HG03521 (cell line): Measurements from ENCODE around the gene C19orf53.
"Not testable (repeated sequence)": the region's sequence is repeated elsewhere in the genome, so short reads cannot be mapped to it uniquely, and the experiment has no call there.

ENCODE experiments used
- ATAC-seq: cut with Tn5 transposase; IDR thresholded peaks from one replicate; pipeline ENCODE4 v1.9.1; 2021; ENCODE audit warnings: mild to moderate bottlenecking, moderate library complexity; ENCODE audit not compliant: unreplicated experiment

The C19orf53 gene

DNA sequence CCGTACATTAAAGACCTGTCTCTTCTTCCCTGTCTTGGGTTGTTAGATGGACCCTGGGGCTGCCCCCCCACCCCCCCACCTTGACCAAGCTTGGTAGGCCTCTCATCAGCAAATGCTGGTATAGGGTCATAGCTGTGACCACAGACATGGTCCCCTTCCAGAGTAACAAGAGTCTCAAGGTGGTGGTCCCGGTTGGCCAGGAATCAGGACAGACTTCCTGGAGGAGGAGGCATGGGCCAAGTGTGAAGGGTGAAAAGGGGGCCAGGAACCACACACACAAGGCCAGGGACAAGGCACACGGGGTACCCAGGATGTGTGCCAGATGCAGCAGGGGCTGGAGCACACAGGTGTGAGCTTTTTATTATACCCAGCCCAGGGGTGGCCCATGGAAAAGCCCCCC, 11.0 kb upstream of the C19orf53 start:
- ATAC-seq, result no peak

DNA sequence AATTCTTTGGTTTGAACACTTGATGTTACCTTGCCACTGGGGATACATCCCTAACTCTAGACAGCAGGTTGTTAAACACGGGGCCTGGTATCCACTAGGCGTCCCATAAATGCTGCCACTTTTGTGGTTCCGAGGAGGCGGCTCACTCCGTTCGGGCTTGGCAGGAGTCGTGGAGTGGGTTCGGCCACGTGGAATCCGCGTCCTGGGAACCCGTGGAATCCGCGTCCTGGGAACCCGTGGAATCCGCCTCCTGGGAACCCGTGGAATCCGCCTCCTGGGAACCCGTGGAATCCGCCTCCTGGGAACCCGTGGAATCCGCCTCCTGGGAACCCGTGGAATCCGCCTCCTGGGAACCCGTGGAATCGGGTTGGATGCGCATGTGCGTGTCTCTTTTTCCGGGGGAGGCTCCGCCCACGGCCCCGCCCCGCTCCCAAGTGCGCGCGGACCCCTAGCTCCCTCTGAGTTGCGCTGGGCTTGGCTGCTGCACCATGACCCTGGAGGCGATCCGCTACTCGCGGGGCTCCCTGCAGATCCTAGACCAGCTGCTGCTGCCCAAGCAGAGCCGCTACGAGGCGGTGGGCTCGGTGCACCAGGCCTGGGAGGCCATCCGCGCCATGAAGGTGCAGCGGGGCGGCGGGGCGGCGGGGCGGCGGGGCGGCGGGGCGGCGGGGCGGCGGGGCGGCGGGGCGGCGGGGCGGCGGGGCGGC, 10.0 kb upstream of the C19orf53 start, which contains the start of gene MRI1:
Gene MRI1 (plus strand): TSS at position 422 of the 707 bp plus-strand sequence. CDS start 67 bp downstream, at position 489.
- ATAC-seq, result peak; percentile 69

DNA sequence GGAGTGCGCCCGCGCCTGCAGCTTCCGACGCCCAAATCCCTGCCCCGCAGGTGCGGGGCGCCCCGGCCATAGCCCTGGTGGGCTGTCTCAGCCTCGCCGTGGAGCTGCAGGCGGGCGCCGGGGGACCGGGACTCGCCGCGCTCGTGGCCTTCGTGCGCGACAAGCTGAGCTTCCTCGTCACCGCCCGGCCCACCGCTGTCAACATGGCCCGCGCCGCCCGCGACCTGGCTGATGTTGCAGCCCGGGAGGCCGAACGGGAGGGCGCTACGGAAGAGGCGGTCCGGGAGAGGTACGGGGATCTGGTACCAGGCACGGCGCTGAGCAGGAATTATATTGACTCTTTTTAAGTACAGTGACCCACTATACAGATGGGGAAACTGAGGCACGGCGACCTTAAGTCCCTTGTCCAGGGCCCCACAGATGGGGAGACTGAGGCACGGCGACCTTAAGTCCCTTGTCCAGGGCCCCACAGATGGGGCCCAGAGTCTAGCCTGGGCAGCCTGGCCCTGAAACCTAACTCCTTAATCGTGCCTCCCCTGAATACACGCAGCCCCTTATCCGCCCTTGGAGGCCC, 9.3 kb upstream of the C19orf53 start:
- ATAC-seq, result peak; percentile 25

DNA sequence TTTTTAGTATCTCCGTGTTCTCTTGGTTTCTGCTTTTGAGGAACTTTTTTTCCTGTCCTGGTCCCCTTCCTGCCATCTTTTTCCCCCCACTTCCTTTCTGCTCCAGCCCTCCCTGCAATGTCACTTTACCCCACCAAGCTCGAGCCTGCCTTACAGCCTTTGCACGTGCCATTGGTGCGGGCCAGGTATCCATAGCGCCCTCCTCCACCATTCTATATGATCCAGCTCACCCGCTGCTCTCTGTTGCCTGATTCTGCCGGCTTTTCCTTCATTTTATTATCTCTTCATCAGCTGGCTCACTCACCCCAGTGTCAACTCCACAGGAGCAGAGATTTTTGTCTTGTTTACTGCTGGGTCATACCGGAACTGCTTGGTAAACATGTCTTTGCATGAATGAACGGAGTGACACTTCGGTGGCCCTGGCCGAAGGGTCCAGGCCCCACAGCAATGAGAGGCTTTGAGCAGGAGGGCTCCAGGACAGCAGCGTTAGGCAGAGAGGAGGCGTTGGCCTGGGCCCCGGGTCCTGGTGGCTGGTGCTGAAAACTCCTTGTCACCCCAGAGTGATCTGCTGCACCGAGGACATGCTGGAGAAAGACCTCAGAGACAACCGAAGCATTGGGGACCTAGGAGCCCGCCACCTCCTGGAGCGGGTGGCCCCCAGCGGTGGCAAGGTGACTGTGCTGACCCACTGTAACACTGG, 8.7 kb upstream of the C19orf53 start:
- ATAC-seq, result no peak

DNA sequence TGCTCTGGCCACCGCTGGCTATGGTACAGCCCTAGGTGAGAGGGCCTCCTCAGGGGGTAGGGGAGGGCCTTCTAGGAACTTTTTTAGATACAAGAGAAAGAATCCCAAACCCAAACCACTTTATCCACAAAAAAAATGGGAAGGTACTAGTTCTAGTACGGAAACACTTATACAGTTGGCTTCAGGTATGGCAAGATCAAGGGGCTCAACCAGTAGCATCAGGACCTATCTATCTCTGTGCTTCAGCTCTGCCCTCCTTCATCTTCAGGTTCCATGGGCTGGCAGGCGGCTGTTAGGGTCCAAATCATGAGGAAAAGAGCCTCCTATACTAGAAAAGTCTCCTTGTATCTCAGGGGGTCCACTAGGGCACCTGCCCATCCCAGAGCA, 8.2 kb upstream of the C19orf53 start:
- ATAC-seq, result no peak

DNA sequence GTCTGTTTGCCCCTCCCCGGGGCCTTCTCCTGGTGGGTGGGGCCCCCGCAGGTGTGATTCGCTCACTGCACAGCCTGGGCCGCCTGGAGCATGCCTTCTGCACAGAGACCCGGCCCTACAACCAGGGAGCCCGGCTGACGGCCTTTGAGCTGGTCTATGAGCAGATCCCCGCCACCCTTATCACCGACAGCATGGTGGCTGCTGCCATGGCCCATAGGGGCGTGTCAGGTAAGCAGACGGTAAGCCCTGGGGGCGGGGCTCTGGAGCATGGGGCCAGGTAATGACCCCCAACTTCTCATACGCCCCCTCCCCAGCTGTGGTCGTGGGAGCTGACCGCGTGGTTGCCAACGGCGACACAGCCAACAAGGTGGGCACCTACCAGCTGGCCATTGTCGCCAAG, 5.7 kb upstream of the C19orf53 start:
- ATAC-seq, result no peak

DNA sequence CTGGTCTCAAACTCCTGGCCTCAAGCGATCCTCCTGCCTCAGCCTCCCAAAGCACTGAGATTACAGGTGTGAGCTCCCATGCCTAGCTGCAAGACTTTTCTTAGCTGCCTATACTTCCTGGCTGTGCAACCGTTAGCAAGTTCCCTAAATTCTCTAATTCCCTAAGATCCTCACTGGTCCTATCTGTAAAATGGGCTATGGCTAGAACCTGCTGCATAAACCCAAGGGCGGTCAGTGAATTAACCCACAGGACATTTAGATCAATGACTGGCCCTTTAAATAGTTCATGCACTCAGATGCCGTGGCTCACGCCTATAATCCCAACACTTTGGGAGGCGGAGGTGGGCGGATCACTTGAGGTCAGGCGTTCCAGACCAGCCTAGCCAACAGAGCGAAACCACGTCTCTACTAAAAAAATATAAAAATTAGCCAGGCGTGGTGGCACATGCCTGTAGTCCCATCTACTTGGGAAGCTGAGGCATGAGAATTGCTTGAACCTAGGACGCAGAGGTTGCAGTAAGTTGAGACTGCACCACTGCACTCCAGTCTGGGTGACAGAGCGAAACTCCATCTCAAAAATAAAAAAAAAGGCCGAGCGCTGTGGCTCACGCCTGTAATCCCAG, 4.1 kb upstream of the C19orf53 start:
- ATAC-seq, result no peak

DNA sequence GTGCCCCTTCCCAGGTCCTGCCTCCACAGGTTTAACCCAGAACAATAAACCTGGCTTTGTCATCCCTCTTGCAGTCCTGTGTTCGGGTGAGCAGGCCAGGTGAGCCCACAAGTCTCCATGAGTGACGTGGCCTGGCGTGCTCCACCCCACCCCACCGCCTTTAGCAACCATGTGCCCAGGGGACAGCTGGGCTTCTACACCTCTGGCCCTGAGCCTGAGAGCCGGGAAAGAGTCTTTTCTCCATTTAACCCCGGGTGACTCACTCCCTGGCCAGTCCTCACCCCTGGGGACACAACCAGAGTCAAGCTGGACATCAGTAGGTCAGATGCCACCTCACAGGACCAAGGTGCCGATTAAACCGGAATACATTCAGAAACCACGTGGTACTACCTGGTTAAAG, 4.1 kb downstream of the C19orf53 start:
- ATAC-seq, result no peak

DNA sequence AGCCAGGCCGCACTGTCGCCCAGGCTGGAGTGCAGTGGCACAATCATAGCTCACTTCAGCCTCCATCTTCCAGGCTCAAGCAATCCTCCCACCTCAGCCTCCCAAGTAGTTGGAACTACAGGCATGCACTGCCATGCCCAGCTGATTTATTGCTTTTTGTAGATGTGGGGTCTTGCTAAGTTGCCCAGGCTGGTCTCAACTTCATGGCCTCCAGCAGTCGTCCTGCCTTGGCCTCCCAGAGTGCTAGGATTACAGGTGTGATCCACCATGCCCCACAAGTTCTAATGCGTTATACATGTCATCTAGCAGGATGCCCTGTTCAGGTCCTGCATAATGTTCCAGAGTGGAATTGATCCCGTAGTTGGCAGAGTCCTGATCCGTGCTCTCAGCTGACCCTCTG, 4.6 kb downstream of the C19orf53 start:
- ATAC-seq, result no peak

DNA sequence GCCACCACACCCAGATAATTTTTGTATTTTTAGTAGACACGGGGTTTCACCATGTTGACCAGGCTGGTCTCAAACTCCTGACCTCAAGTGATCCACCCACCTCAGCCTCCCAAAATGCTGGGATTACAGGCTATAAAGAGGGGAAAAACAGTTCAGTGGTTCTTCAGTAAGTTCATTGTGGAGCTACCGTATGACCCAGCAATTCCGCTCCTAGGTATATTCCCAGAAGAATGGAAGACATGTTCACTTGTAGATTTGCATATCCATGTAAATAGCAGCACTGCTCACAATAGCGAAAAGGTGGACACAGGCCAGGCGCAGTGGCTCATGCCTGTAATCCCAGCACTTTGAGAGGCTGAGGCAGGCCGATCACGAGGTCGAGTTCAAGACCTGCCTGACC, 5.5 kb downstream of the C19orf53 start:
- not testable (repeated sequence) for ATAC-seq

DNA sequence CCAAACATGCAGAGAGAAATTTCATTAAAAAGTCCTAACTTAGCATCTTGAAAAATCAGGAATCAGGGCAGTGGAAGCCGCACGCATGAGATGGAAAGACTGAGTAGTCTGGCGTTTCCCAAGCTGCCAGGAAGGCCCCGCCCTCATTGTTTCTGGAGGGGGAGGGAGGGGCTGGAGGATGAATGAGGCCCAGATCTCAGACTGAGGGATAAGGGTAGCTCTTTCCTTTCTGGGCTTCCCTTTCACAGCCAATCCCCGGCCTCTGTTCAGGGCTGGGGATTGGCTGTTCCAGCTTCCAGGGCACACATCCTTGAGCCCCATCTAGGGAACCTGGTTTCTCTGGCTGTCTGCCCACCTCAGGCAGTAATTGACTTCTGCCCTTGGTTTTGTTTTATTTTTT, 7.3 kb downstream of the C19orf53 start:
- ATAC-seq, result no peak

DNA sequence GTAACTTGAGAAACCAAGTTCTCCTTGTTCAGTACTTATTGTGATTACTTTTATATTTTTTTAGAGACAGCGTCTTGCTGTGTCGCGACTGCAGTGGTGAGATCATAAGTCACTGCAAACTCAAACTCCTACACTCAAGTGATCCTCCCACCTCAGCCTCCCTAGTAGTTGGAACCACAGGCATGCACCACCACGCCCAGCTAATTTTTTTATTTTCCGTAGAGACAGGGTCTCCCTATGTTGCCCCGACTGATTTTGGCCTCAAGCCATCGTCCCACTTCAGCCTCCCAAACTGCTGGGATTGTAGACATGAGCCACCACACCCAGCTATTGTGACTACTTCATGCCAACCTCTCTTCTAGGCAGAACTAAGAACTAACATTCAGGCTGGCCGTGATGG, 8.3 kb downstream of the C19orf53 start:
- no peak for ATAC-seq

DNA sequence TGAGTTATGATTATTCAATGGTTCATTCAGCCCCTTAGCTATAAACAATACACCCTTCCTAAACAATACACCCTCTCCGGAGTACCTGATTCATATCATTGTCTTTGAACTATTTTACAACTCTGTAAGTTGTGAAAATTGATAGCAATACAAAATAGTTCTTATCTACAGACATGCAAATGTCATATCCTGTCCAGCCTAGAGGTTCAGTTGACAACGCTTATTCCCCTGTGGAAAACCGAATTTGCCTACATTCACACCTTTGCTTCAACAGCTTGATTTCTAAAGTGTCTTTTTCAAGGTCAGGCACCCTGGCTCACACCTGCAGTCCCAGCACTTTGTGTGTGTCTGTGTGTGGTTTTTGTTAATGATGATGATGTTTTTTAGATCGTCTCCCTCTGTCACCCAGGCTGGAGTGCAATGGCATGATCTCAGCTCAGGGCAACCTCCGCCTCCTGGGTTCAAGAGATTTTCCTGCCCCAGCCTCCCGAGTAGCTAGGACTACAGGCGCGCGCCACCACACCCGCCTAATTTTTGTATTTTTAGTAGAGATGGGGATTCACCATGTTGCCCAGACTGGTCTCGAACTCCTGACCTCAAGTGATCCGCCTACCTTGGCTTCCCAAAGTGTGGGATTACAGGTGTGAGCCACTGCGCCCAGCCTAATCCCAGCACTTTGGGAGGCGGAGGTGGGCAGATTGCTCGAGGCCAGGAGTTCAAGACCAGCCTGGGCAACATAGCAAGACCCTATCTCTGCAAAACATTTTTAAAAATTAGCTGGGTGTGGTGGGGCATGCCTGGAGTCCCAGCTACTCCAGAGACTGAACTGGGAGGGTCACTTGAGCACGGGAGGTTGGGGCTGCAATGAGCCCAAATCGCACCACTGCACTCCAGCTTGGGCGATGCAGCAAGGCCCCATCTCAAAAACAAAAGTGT, 9.6 kb downstream of the C19orf53 start:
- ATAC-seq, result no peak

DNA sequence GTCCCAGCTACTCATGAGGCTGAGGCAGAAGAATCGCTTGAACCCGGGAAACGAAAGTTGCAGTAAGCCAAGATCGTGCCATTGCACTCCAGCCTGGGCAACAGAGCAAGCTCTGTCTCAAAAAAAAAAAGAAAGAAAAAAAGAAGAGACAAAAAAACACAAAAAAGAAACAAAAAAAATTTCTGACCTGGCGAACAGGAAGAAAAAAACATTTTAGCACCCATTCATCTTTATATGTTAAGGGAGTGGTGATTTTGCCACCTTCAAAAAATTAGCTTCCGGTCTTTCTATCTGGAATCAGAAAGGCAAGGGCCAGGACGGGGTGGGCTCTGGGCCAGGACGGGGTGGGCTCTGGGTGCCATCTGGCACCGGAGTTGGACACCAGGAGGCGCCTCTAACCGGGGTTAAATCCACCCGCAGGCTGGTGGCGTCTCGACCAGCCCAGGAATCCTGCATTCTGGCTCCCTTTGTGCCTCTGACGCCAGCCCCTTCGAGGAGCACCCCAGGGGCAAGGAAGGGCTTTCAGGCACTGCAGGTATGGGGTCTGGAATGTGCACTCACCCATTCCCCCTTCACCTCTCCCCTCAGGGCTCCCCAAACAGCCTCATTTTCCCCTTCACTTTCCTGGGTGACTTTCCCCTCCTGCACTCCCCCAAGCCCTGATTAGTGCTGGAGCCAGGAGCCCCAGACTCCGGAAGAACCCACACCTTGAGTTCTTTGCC, 10.6 kb downstream of the C19orf53 start:
- no peak for ATAC-seq

DNA sequence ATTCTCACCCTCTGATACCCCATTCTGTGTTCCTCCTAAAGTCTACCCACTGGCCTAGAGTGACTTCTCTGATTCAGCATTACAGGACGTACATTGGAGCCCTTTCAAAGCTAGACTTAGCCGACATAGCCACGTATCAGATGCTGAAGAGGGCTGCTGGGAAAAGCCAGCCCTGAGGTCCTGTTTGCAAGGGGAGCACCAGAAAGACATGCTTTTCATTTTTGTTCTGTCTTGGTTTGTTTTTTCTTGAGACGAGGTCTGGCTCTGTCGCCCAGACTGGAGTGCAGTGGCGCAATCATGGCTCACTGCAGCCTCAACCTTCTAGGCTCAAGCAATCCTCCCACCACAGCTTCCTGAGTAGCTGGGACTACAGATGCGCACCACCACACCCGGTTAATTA, 14.7 kb downstream of the C19orf53 start:
- no peak for ATAC-seq

DNA sequence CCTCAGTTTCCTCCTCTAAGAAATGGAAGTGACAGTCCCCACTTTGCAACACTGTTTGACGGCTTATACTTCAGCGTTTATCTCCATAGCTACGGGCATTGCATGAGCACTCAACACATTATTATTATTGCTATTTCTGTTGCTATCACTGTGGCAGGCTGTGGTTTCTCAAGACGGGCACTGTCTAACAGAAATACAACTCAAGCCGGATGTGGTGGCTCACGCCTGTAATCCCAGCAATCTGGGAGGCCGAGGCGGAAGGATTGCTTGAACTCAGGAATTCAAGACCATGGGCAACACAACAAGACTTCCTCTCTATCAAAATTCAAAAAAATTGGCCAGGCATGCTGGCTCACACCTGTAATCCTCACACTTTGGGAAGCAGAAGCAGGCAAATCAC, 16.1 kb downstream of the C19orf53 start:
- no peak for ATAC-seq

DNA sequence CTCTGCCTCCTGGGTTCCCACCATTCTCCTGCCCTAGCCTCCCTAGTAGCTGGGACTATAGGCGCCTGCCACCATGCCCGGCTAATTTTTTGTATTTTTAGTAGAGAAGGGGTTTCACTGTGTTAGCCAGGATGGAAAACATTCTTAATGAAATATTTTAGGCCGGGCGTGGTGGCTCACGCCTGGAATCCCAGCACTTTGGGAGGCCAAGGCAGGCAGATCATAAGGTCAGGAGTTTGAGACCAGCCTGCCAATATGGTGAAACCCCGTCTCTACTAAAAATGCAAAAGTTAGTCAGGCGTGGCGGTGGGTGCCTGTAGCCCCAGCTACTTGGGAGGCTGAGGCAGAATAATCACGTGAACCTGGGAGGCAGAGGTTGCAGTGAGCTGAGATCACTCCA, 19.1 kb downstream of the C19orf53 start:
- not testable (repeated sequence) for ATAC-seq

DNA sequence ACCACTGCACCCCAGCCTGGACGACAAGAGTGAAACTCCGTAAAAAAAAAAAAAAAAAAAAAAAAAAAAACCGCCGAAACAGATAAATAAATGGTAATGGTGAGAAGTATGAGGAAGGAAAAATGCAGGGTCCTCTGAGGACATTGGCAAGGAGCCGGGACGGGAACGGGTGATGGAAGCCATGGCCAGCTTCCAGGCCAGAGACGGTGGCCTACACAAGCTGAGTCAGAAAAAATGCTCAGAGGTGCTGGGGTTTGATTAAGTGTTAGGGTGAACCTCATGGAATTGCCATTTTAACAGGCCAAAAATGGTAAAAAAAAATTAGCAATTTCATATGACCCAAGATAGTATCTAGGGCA, 20.1 kb downstream of the C19orf53 start:
- no peak for ATAC-seq

DNA sequence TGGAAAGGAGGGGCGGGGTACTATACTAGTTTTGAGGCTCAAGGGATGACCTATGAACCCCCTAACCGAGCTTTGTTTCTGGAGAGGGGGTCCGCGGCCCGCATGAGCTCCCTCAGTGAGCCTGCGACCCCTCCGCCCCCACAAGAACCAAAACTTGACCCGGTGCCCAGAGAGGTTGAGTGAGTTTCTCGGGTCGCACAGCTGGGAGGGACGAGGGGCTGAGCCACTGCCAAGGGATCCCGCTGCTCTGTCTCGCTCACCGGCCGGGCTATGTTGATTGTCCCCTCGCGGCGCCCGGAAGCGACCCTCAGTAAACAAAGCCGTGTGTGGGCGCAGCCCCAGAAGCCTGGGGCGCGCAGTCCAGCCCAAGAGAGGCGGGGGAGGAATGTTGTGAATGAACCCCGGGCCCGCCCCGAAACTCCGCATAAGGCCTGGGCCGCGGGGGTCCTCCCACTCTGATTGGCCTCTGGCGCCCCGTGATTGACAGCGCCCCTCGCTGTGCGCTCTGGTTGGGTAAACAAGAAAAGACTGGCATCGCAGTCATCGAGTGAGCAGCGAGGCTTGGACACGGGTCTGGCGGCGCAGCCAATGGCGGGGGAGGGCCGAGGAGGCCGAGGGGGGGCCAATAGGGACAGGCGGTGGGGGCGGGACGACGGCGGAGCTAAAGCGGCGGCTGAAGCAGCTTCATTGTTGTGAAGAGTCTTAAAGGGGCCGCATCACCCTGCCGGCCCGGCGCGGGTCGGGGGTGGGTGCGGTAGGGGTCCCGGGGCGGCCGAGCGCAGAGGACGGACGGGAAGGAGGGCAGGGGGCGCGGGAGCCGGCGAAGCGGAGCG, 20.7 kb downstream of the C19orf53 start, which contains the start of gene ZSWIM4:
Gene ZSWIM4 (plus strand): TSS at position 687 of the 833 bp plus-strand sequence. CDS start 206 bp downstream, outside the sequence.
- peak; percentile 98 for ATAC-seq
